Skin of body (tissue), 2 donors: ENCODE measurements around the gene UBA7. TPM values are rescaled to one million over a fixed set of nuclear protein-coding genes. Genes with fewer than 3 reads are reported as not detected.

ENCODE experiments used
- DNase-seq: peaks from one replicate; lab custom pipeline; 2025; lab: John Stamatoyannopoulos, UW
- total RNA-seq: library from RNA; depleted of rRNA; stranded (reverse); fragments of >200 nt; gene quantifications from one replicate; pipeline ENCODE4 v1.2.3, GENCODE V29; 2014

The UBA7 gene
- total RNA-seq, 1 donor from 2014 or later: 16.3 TPM

- DNase-seq: peak; percentile 98
These were observed 8.4 kb downstream of the UBA7 start for GRCh38 chr3:49805367-49805782.

GRCh38 chr3:49804141-49805041 is 9.4 kb downstream of the UBA7 start:
- DNase-seq: no peak

GRCh38 chr3:49803465-49804140 is 10.2 kb downstream of the UBA7 start:
- DNase-seq: peak; percentile 31

GRCh38 chr3:49802719-49803464 is 10.9 kb downstream of the UBA7 start, which contains the start of gene INKA1:
Gene INKA1 (plus strand): TSS chr3:49803261. CDS start chr3:49803393, 132 bp downstream.
- DNase-seq: peak; percentile 81

GRCh38 chr3:49801160-49801559 is 12.6 kb downstream of the UBA7 start:
- DNase-seq: no peak

GRCh38 chr3:49799761-49800160 is 14.0 kb downstream of the UBA7 start, which contains the start of gene CDHR4:
Gene CDHR4 (minus strand): TSS chr3:49799873. CDS start chr3:49799812, 61 bp downstream.
- DNase-seq: no peak

GRCh38 chr3:49799105-49799504 is 14.6 kb downstream of the UBA7 start:
- no peak for DNase-seq

GRCh38 chr3:49794926-49795905 is 18.5 kb downstream of the UBA7 start:
- DNase-seq: no peak

- no peak for DNase-seq
These were observed 19.3 kb downstream of the UBA7 start for GRCh38 chr3:49794431-49794830.

- DNase-seq: no peak
These were observed 20.2 kb downstream of the UBA7 start for GRCh38 chr3:49793486-49794085.

GRCh38 chr3:49792371-49793150 is 21.2 kb downstream of the UBA7 start:
- no peak for DNase-seq

GRCh38 chr3:49791571-49791970 is 22.2 kb downstream of the UBA7 start:
- no peak for DNase-seq

- DNase-seq: no peak
These were observed 22.9 kb downstream of the UBA7 start for GRCh38 chr3:49790626-49791411.

- DNase-seq: no peak
These were observed 25.7 kb downstream of the UBA7 start for GRCh38 chr3:49788056-49788455.

GRCh38 chr3:49787536-49787935 is 26.2 kb downstream of the UBA7 start:
- DNase-seq: no peak

GRCh38 chr3:49787182-49787464 is 26.6 kb downstream of the UBA7 start:
- DNase-seq: no peak

GRCh38 chr3:49786357-49787181 is 27.2 kb downstream of the UBA7 start, which contains the start of gene IP6K1:
Gene IP6K1 (minus strand): TSS chr3:49786542. CDS start chr3:49748040, 38,502 bp downstream.
- peak; percentile 100 for DNase-seq
